Uterus (tissue), 2 donors: ENCODE measurements around the gene TMEM209.

Experiments used
- POLR2A ChIP-seq, 2 donors: fragments of 450-650 bp; IDR thresholded peaks; one replicate each; pipeline ENCODE4 v1.6.1; 2016; ENCODE audit warnings: antibody characterized with exemption in 2 of 2, mild to moderate bottlenecking in 1 of 2, moderate library complexity in 1 of 2
- TF ChIP-seq, protein P1 (sequence below), 4 experiments: fragments of 200-600 bp in 2 of 4; fragments of 450-650 bp in 2 of 4; sonication (generic) in 2 of 4; IDR thresholded peaks; one replicate each; pipeline ENCODE4 v1.5.1; 2016 to 2019; ENCODE audit warnings: antibody characterized with exemption in 4 of 4, mild to moderate bottlenecking in 2 of 4, moderate library complexity in 1 of 4

DNA sequence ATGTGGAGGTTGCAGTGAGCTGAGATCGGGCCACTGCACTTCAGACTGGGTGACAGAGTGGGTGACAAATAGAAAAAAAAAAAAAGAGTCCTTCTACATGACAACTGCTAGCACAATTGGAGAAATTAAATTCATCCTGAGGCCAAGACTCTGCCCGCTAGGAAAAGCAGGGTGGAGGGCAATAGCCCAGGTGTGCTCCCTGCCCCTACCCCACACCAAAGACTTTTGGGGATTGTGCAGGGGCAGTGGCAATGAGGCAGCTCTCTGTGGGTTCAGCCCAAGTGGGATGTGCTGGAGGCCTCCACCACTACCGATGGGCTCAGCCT is 61.3 kb downstream of the TMEM209 start:
- TF ChIP-seq POLR2A (IDR thresholded peaks at IDR 0.05), result no peak
- TF ChIP-seq, protein P1, sequence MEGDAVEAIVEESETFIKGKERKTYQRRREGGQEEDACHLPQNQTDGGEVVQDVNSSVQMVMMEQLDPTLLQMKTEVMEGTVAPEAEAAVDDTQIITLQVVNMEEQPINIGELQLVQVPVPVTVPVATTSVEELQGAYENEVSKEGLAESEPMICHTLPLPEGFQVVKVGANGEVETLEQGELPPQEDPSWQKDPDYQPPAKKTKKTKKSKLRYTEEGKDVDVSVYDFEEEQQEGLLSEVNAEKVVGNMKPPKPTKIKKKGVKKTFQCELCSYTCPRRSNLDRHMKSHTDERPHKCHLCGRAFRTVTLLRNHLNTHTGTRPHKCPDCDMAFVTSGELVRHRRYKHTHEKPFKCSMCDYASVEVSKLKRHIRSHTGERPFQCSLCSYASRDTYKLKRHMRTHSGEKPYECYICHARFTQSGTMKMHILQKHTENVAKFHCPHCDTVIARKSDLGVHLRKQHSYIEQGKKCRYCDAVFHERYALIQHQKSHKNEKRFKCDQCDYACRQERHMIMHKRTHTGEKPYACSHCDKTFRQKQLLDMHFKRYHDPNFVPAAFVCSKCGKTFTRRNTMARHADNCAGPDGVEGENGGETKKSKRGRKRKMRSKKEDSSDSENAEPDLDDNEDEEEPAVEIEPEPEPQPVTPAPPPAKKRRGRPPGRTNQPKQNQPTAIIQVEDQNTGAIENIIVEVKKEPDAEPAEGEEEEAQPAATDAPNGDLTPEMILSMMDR (IDR thresholded peaks at IDR 0.05), result no peak
